Astrocyte of the hippocampus (primary cell): ENCODE results near the gene ASB8.
"Not testable (repeated sequence)": the region's sequence is repeated elsewhere in the genome, so short reads cannot be mapped to it uniquely, and the experiment has no call there.

Experiments
- DNase-seq: peaks from one replicate; pipeline ENCODE4 v3.0.0; 2011; ENCODE audit warnings: low read depth, low spot score

Gene ASB8

DNA sequence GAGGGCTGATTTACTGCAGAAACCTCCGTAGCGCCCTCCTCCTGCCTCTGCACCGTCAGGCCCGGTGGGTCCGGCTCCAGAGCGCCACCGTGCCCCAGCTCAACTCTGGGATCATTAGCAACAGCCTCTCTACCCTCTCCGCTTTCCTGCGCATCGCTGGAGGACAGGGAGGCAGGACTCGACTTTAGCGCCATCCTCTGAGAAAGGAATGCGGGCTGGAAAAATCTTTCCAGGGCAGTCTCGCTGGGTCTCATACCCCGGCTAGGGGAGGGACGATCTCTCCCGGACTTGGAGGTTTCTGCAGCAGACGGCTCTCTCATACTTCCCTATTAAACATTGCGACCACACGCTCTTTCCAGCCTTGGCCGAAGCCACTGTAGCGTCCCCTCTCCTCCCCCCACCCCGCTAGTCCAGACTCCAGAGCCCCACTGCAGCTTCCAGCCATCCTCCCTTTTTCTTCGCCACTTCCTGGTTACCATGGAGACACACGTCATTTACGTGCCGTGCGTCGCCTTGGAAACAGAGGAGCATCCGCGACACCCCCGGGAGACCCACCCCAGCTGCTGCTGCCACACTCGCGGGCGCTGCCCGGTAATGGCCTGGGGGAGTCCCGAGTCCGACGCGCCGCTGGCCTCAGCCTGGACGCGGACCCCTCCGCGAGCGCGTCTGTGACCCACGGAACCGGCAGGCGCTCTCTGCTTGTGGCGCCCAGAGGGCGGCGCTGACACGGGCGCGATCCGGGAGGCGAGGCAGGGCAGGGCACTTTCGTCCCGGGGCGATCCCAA, 26.0 kb upstream of the ASB8 start, which contains the start of gene CCDC184:
CCDC184 (plus strand) TSS at position 554 of the 785 bp plus-strand sequence. CDS start 479 bp downstream, outside the sequence.
- DNase-seq: peak; percentile 87

DNA sequence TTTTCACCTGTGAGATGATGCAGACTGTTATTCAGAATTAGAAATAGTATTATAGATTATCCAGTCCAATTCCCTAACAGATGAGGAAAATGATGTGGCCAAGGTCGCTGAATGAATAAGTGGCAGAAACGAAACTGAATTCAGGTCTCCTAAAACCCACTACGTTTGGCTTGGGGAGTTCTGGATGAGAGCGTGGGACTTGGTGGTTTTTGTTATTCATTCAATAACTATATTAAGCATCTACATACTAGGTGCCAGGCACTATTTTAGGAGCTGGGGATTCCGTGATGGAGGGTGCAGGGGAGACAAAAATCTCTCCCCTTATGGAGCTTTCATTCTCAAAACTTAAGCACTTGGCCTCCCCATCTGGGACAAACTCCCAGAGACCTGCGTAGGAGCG, 25.3 kb upstream of the ASB8 start:
- no peak for DNase-seq

DNA sequence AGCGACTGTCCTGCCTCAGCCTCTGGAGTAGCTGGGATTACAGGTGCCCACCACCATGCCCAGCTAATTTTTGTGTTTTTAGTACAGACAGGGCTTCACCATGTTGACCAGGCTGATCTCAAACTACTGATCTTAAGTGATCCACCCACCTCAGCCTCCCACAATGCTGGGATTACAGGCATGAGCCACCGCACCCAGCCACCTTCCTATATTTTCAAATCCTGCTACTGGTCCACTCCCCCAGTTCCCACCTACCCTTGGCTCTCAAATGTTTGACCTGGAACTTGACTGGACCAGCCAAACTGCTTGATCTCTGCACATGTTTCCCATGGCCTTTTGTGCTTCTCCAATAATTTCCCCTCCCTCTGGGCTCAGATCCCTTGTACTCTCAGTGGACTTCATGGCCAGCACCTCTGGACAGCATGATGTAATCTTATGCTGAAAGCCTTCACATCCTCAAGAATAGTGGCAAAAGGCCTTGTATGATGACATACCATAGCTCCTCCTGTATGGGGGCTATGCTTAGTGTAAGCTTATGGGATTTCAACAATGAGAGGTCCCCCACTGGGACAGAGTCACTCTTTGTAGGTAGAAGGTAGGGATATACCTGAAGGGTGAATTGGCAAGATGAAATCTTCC, 23.7 kb upstream of the ASB8 start:
- no peak for DNase-seq

DNA sequence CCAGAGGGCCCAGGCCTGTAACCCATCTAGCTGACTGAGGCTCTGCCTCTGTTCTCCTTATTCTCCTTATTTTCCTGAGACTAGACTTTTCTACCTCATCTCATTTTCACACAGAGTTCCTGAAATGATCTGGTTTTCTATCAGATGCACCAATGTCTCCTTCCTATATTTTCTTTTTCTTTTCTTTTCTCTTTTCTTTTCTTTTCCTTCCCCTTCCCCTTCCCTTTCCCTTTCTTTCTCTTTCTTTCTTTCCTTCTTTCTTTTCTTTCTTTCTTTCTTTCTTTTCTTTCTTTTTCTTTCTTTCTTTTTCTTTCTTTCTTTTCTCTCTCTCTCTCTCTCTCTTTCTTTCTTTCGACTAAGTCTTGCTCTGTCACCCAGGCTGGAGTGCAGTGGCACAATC, 23.1 kb upstream of the ASB8 start:
- no peak for DNase-seq

DNA sequence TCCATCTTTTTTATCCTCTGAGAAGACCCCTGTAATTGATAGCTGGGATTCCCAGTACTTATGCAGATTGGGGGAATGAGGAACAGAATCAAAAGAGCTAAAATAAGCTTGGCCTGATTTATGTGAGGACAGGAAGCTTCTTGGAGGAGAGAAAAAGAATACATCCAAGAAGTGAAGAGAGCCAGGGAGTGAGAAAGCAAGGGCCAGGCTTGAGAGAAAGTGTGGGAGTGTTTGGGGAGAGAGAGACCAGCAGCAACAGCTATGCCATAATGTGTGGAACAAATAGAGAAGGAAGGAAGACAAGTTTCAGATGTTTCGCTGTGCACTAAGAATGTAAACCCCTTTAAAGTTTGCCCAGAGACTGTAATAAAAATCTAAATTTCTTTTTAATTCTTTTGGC, 22.2 kb upstream of the ASB8 start:
- DNase-seq: no peak

DNA sequence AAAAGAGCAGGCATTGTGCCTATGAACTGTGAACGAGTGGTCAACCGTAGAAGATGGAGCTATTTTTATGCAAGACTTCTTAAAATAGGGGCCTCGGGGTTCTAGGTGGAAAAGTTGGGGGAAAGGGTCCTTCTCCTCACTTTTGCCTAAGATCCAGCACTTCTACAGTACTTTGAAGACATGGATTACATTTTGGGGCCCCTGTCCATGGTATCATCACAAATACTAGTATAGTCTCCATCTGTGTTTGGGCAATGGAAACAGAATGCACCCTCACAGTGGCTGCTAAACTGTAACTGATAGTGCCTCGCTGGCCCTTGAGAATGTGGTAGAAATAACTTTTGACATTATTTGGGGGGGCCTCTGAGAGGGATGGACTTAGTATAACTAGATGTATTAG, 20.7 kb upstream of the ASB8 start:
- DNase-seq: no peak

DNA sequence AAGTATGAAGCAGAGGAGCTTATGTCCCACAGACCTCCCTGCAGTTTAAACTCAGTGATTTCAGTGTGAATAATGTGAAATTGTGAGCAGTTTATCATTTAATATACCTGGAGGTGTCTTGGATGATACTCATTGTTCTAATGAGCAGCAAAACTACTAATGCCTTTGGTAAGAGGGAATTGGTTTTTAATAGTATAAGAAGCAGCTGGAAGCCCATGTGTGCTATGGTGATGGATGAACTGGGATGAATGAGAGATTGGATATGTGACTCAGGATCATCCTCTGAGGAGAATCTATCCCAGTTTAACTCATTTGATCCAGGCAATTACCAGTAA, 19.1 kb upstream of the ASB8 start:
- no peak for DNase-seq

DNA sequence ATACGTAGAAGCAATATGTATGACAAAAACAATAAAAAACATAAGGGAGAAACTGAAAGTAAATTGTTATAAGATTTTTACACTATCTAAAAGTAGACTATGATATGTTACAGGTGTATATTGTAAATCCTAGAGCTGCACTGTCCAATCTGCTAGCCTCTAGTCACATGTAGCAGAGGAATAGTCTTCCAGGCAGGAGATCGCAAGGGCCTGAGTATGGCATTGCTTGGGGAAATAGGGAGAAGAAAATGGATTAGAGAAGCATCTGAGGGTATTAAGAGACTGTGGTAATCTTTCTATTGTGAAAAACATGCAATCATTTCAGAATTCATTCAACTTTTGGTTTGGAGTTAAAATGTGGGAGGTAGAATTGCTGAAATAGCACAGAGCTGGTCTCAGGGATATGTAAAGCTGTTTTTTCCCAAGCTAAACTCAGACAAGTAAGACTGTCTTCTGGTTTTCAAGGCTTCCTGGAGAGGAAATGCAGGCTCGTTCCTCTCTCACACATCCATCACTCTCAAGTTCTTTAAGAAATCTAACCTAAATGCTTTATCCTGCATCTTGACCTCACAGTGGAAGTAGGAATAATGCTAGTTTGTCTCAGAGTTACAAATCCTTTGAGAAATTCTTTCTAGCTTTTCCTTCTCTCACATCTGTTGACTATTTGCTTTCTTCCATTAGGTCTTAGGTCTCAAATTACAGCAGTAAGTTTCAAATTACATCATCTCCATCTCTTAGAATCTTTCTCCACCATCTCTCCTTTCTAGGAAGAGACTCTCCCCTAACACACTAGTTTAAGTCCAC, 18.5 kb upstream of the ASB8 start:
- DNase-seq: no peak

DNA sequence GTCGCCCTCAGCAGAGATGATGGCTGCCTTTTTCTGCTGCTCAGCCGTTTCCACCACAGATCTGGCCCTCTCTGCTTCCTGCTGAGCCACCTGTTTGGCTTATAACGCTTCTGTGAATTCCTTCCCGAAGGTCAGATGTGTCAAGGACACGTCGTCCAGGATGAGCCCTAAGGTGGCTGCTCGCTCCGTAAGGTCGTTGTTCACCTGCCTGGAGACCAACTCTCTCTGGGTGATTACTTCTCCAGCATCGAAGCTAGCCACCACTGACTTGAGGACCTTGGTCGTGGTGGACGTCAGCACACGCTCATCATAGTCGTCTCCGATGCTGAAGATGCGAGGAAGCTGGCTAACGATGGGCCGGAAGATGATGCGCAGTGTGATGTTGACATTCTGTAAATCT, 11.7 kb upstream of the ASB8 start:
- DNase-seq: no peak

DNA sequence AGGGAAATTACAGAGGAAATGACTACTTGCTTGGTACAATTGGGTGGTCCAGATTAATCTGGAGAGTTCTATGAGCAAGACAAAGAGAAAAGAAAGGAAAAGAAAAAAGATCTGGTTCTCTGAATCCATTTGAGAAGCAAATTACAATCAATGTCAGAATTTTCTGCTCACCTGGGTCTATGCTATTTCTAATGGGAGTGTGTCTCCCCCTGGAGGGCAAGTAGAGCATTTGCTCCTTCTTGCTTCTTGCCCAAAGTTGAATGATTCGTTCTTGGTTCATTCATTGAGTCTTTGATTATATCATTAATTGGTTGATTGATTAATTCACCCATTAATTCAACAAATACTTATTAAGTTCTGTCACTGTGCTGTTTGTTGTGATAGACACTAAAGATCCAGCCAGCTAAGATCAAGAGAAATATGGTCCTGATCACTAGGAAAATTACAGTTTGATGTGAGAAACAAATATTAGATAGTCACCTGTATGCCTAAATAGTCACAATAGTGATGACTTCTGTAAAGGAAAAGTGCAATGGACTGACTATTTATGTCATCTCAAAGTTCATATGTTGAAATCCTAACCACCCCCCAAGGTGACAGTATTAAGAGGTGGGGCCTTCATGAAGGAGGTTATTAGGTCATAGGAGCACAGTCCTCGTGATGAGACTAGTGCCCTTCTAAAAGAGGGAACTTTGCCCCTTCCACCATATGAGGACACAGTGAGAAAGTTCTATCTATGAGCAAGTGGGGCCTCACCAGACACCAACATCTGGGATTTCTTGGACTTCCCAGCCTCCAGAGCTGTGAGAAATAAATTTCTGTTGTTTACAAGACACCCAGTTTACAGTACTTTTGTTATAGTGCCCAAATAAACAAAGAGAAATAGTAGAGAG, 8.0 kb upstream of the ASB8 start:
- peak; percentile 72 for DNase-seq

DNA sequence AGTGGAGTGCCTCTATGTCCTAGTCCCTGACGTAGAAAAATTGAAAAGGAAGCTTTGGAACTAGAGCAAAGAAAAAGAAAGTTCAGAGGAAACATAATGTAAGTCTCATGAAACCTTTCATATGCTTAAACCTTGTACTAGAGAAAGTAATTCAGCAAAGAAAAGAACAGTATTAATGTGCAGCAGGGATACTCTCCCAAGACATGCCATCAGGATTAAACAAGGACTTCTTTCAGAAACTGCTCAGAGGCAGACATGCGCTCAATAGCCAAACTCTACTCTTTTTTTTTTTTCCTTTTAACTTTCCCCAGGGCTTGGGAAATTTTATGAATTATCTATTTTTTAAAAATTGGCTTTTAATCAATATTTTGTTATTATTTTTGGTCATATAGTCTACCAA, 7.1 kb upstream of the ASB8 start:
- DNase-seq: no peak

DNA sequence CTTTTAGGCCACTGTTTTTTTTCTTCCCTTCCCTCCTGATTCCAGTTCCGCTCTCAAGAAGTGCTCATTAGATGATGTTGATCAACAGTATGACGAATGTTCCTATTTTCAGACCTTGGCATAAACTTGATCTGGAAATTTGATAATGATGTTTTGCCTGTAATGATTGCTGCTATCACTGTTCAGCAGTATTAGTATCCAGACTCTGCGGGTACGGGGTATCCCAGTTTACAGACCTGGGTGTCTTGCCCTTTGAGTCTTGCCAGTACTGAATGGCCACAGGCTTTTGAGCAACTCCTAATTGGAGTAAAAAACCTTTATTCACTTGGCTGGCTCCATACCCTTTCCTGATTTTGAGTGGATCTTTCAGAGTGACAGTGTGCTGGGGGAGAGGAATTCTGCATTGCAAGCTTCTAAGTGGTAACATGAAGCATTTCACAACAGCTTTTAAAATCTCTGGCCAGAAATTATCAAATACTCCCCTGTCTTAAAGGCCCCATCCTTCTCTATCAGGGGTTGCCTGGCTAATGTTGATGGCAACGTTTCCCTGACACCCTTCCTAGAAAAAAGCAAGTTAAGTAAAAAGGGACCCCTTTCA, 5.9 kb upstream of the ASB8 start:
- DNase-seq: no peak

DNA sequence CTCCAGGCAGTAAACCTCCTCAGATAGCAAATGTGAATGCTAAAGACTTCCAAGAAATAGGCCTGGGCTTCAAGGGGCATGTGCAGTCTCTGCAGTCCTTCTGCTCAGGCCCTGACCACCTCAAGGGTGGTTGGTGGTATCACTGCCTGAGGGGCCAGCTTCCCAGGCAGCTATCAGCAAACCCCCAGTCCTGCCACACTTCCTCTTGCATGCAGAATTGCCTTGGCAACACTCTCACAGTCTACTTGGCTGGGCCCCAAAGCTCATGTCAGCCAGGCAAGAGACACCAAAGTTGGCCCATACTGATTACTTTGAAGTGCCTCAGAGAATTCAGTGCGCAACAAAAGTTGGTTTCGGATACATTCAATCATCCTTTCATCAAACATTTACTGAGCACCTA, 3.5 kb upstream of the ASB8 start:
- peak; percentile 52 for DNase-seq

DNA sequence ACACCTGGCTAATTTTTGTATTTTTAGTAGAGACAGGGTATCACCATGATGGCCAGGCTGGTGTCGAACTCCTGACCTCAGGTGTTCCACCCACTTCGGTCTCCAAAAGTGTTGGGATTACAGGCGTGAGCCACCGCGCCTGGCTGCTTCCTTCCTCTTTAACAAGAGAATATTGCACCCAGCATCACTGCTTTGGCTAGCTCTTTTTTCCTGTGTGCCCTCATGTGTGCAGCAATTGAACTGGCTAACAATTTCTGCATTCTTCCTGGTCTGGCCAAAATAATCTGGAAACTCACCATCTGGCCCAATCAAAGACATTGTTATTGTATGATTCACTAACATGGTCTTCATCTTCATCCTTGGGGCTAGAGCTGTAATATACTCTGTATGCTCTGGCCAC, 2.7 kb upstream of the ASB8 start:
- DNase-seq: peak; percentile 54

DNA sequence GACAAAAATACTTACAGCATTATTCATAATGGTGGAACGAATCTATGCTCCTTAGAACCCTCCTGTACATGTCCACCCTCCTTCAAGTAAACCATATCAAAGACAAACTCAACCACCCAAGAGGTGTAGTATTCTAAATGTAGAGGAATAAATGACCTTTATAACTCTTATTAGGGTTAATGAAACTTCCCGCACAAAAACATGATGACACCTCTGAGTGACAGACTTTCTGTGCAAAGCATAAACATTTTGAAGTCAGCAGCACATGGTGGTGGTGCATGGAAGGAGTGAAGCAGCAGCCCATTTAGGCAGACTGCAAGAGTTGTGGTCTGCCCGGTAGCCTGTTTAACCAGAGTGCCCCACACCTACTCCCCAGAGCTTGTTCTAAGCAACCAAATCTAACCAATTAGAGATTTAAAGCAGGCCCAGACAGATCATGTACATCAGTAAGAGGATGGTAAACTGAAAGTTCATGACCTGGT, 615 bp upstream of the ASB8 start:
- DNase-seq: no peak

DNA sequence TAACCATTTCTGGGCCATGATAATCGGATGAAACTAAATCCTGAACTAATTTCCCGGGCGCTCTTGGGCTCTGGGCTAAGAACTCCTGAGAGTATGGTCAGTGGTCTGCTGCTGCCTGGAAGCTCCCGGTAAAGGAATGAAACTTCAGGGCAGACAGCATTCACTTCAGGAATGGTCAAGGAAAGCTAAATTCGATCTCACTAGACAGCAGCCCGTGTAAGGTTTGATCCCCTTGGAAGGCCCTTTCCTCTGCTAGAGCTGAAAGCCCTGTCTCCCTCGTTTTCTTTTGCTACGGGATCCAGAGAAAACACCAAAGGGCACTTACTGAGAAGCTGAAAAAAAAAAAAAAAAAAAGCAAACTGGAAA, 680 bp downstream of the ASB8 start:
- no peak for DNase-seq

DNA sequence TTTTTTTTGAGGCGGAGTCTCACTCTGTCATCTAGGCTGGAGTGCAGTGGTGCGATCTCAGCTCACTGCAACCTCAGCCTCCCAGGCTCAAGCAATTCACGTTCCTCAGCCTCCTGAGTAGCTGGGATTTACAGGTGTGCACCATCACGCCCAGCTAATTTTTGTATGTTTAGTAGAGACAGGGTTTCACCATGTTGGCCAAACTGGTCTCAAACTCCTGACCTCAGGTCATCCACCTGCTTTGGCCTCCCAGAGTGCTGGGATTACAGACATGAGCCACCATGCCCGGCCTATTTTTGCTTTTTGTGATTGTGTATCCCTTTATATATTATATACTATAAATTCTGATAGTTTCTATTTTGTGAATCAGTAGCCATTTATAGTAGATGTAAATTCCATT, 1.5 kb downstream of the ASB8 start:
- DNase-seq: not testable (repeated sequence)

DNA sequence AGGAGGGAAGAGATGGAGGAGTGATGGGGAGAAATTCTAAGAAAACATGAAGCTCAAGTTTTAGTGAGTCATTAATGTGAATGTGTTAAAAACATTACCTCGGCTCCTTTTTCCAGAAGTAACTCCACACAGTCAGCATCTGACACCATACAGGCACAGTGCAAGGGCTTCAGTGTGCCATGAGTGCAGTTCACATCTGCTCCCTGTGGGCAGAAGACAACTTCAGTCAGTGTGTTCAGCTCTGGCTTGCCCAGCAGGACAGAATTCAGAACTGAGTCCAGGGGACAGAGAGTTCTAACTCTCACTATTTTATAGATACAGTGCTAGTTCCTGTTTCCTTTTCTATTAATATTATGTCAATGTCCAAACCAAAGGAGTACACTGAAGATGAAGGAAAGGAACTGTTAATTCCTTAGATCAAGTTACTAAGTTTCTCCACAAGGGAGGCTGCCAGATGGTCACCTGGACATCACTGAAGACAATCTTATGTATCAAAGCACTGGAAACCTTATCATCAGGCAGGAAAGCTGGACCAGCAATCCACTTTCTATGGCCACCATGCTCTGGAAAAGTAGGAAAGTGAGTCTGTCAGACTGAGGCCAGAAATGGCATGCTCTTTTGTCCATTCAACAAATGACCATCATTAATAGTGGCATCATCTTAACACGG, 6.1 kb downstream of the ASB8 start:
- no peak for DNase-seq

DNA sequence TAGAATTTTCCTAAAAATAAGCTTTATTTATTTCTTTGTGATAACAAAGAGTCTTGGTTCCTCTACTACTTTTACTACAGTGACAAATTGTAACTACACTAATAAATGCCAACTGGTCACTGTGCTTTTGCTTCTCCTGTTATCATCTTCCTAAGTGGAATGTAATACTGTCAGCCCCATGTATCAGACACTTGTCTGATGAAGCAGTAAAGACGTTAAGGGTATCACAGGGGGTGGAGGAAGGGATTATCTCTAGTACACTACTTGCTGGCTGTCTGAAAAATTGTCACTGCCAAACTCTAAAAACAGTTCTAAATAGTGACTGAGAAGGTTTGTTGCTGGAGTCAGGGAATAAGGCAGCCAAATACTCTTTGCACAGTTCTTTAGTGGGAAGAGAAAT, 11.3 kb downstream of the ASB8 start:
- no peak for DNase-seq

DNA sequence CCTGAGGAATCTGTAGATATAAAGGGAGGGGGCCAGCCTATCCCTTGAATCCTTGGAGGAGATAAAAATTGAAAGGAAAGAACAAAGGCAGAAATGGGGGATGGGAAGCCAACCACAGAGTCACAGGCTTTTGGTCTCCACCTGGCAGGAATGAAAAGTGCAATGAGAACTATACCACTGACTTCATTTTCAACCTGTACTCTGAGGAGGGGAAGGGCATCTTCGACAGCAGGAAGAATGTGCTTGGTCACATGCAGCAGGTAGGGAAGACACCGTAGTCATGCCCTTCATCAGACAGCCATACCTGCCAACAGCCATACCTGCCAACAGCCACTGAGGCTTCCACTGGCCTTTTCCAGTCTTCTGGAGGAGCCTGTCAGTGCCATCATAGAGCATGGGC, 13.4 kb downstream of the ASB8 start:
- no peak for DNase-seq
